GM18519 (cell line): Measurements from ENCODE around the gene GSAP.
"Not testable (repeated sequence)": the region's sequence is repeated elsewhere in the genome, so short reads cannot be mapped to it uniquely, and the experiment has no call there.

Source experiments
- ATAC-seq: cut with Tn5 transposase; IDR thresholded peaks from one replicate; pipeline ENCODE4 v1.9.1; 2021; ENCODE audit warnings: mild to moderate bottlenecking, moderate library complexity; ENCODE audit not compliant: unreplicated experiment, low FRiP score

Gene GSAP

GRCh38 chr7:77362905-77363304 is 53.2 kb downstream of the GSAP start:
- ATAC-seq, result no peak

- ATAC-seq, result no peak
Observed at GRCh38 chr7:77360969-77361368, 55.2 kb downstream of the GSAP start.

- no peak for ATAC-seq
Observed at GRCh38 chr7:77360104-77360503, 56.0 kb downstream of the GSAP start.

GRCh38 chr7:77359599-77359998 is 56.5 kb downstream of the GSAP start:
- ATAC-seq, result no peak

GRCh38 chr7:77354914-77355313 is 61.2 kb downstream of the GSAP start:
- no peak for ATAC-seq

GRCh38 chr7:77354484-77354883 is 61.7 kb downstream of the GSAP start:
- no peak for ATAC-seq

- ATAC-seq, result no peak
Observed at GRCh38 chr7:77353911-77354310, 62.2 kb downstream of the GSAP start.

GRCh38 chr7:77353407-77353721 is 62.8 kb downstream of the GSAP start:
- no peak for ATAC-seq

- no peak for ATAC-seq
Observed at GRCh38 chr7:77352665-77353406, 63.3 kb downstream of the GSAP start.

GRCh38 chr7:77351539-77352004 is 64.6 kb downstream of the GSAP start:
- ATAC-seq, result peak; percentile 84

GRCh38 chr7:77349141-77349540 is 67.0 kb downstream of the GSAP start:
- ATAC-seq, result no peak

- ATAC-seq, result no peak
Observed at GRCh38 chr7:77348371-77348813, 67.8 kb downstream of the GSAP start.

- no peak for ATAC-seq
Observed at GRCh38 chr7:77346441-77346840, 69.7 kb downstream of the GSAP start.

- ATAC-seq, result not testable (repeated sequence)
Observed at GRCh38 chr7:77345426-77345825, 70.7 kb downstream of the GSAP start.

- no peak for ATAC-seq
Observed at GRCh38 chr7:77339726-77340125, 76.4 kb downstream of the GSAP start.

GRCh38 chr7:77338883-77339629 is 77.1 kb downstream of the GSAP start:
- no peak for ATAC-seq

GRCh38 chr7:77338260-77338659 is 77.9 kb downstream of the GSAP start:
- no peak for ATAC-seq

- ATAC-seq, result no peak
Observed at GRCh38 chr7:77337456-77337990, 78.6 kb downstream of the GSAP start.

GRCh38 chr7:77335581-77335980 is 80.6 kb downstream of the GSAP start:
- ATAC-seq, result no peak

GRCh38 chr7:77334039-77334438 is 82.1 kb downstream of the GSAP start:
- ATAC-seq, result not testable (repeated sequence)

- ATAC-seq, result peak; percentile 70
Observed at GRCh38 chr7:77331938-77332695, 84.0 kb downstream of the GSAP start.
